H9 (cell line): ENCODE data around the gene TBC1D22A. TPM values are rescaled to one million over a fixed set of nuclear protein-coding genes. Genes with fewer than 3 reads are reported as not detected.

Source experiments
- DNase-seq: peaks from one replicate; pipeline ENCODE4 v3.0.0-alpha.2; 2017
- H2AFZ ChIP-seq: one replicate; pipeline ENCODE4 v1.6.1; 2013; ENCODE audit warnings: mild to moderate bottlenecking, low read length, control low read depth, moderate library complexity
- H2AK5ac ChIP-seq: 2 replicates; pipeline ENCODE4 v1.6.1; 2013; ENCODE audit warnings: low read length, control low read depth, mixed read lengths; ENCODE audit not compliant: insufficient read length
- H2BK120ac ChIP-seq: one replicate; pipeline ENCODE4 v1.6.1; 2013; ENCODE audit warnings: low read depth, mild to moderate bottlenecking, low read length, control low read depth, inconsistent platforms; ENCODE audit not compliant: poor library complexity, severe bottlenecking
- H2BK12ac ChIP-seq: 2 replicates; pipeline ENCODE4 v1.6.1; 2013; ENCODE audit warnings: low read length, control low read depth, mixed read lengths, low read depth; ENCODE audit not compliant: insufficient read length
- H2BK15ac ChIP-seq: 2 replicates; pipeline ENCODE4 v1.6.1; 2013; ENCODE audit warnings: low read depth, low read length, control low read depth
- H2BK20ac ChIP-seq: one replicate; pipeline ENCODE4 v1.6.1; 2013; ENCODE audit warnings: low read depth, mild to moderate bottlenecking, low read length, control low read depth, inconsistent platforms; ENCODE audit not compliant: poor library complexity, severe bottlenecking
- H2BK5ac ChIP-seq: 2 replicates; pipeline ENCODE4 v1.6.1; 2013; ENCODE audit warnings: low read length, control low read depth, mixed read lengths; ENCODE audit not compliant: insufficient read length
- H3K14ac ChIP-seq: 2 replicates; pipeline ENCODE4 v1.6.1; 2013; ENCODE audit warnings: low read length, control low read depth; ENCODE audit not compliant: insufficient read depth
- H3K18ac ChIP-seq: 2 replicates; pipeline ENCODE4 v1.6.1; 2013; ENCODE audit warnings: low read depth, mild to moderate bottlenecking, mixed read lengths, low read length, control low read depth; ENCODE audit not compliant: insufficient read length
- H3K23ac ChIP-seq: 2 replicates; pipeline ENCODE4 v1.6.1; 2013; ENCODE audit warnings: low read length, control low read depth, mixed read lengths, low read depth; ENCODE audit not compliant: insufficient read length
- H3K23me2 ChIP-seq: 2 replicates; pipeline ENCODE4 v1.6.1; 2013; ENCODE audit warnings: low read depth, mild to moderate bottlenecking, mixed read lengths, low read length, control low read depth; ENCODE audit not compliant: insufficient read length, poor library complexity, severe bottlenecking
- H3K27ac ChIP-seq: 2 replicates; pipeline ENCODE4 v1.5.1; 2013; ENCODE audit warnings: low read length, control low read depth, mixed read lengths, low read depth; ENCODE audit not compliant: insufficient read length
- H3K27me3 ChIP-seq: 2 replicates; pipeline ENCODE4 v1.6.1; 2013; ENCODE audit warnings: low read length, control low read depth, inconsistent platforms; ENCODE audit not compliant: insufficient read depth
- H3K4ac ChIP-seq: 2 replicates; pipeline ENCODE4 v1.6.1; 2013; ENCODE audit warnings: low read depth, mild to moderate bottlenecking, control low read depth, inconsistent platforms, low read length, moderate library complexity
- H3K4me1 ChIP-seq: 2 replicates; pipeline ENCODE4 v1.6.1; 2013; ENCODE audit warnings: low read length, control low read depth, inconsistent platforms; ENCODE audit not compliant: insufficient read depth
- H3K4me2 ChIP-seq: 2 replicates; pipeline ENCODE4 v1.6.1; 2013; ENCODE audit warnings: low read length, control low read depth, mixed read lengths; ENCODE audit not compliant: insufficient read length, insufficient read depth
- H3K56ac ChIP-seq: 2 replicates; pipeline ENCODE4 v1.6.1; 2013; ENCODE audit warnings: low read depth, mild to moderate bottlenecking, mixed read lengths, low read length, control low read depth; ENCODE audit not compliant: insufficient read length
- H3K79me1 ChIP-seq: 2 replicates; pipeline ENCODE4 v1.6.1; 2013; ENCODE audit warnings: low read depth, mild to moderate bottlenecking, moderate library complexity, low read length, control low read depth, inconsistent platforms; ENCODE audit not compliant: insufficient read depth, poor library complexity, severe bottlenecking
- H3K79me2 ChIP-seq: 2 replicates; pipeline ENCODE4 v1.6.1; 2013; ENCODE audit warnings: low read length, control low read depth, inconsistent platforms; ENCODE audit not compliant: insufficient read depth
- H3K9ac ChIP-seq: 2 replicates; pipeline ENCODE4 v1.6.1; 2013; ENCODE audit warnings: low read length, control low read depth, mixed read lengths; ENCODE audit not compliant: insufficient read length; ENCODE audit errors: extremely low read depth
- H3K9me3 ChIP-seq: one replicate; pipeline ENCODE4 v1.6.1; 2013; ENCODE audit warnings: low read depth, low read length, inconsistent platforms; ENCODE audit not compliant: control insufficient read depth
- H3T11ph ChIP-seq: one replicate; pipeline ENCODE4 v1.6.1; 2013; ENCODE audit warnings: mild to moderate bottlenecking, low read length, control low read depth, inconsistent platforms
- H4K20me1 ChIP-seq: one replicate; pipeline ENCODE4 v1.6.1; 2013; ENCODE audit not compliant: control insufficient read depth, insufficient read length, insufficient read depth
- H4K5ac ChIP-seq: 2 replicates; pipeline ENCODE4 v1.6.1; 2013; ENCODE audit warnings: low read depth, mild to moderate bottlenecking, mixed read lengths, low read length, control low read depth; ENCODE audit not compliant: insufficient read length
- H4K8ac ChIP-seq: replicated peaks from 2 replicates; pipeline ENCODE4 v1.6.1; 2013; ENCODE audit warnings: low read length, control low read depth, mixed read lengths, low read depth; ENCODE audit not compliant: insufficient read length
- H4K91ac ChIP-seq: 2 replicates; pipeline ENCODE4 v1.6.1; 2013; ENCODE audit warnings: low read depth, mild to moderate bottlenecking, moderate library complexity, mixed read lengths, low read length, control low read depth; ENCODE audit not compliant: insufficient read length
- H3K27ac Mint-ChIP-seq, 3 experiments: 2 replicates in 2 of 3; 3 replicates in 1 of 3; pipeline ENCODE4 v1.8.0; 2020 to 2021; ENCODE audit warnings: mixed read lengths in 3 of 3, mild to moderate bottlenecking in 1 of 3, moderate library complexity in 1 of 3
- H3K27me3 Mint-ChIP-seq: 2 replicates; pipeline ENCODE4 v1.8.0; 2021; ENCODE audit warnings: low read depth, mild to moderate bottlenecking, moderate library complexity, mixed read lengths
- H3K36me3 Mint-ChIP-seq, 3 experiments: 2 replicates in 2 of 3; 3 replicates in 1 of 3; pipeline ENCODE4 v1.8.0; 2020 to 2021; ENCODE audit warnings: low read depth in 3 of 3, mixed read lengths in 3 of 3; ENCODE audit not compliant: insufficient read depth in 1 of 3
- H3K4me1 Mint-ChIP-seq, 2 experiments: 2 replicates each; pipeline ENCODE4 v1.8.0; 2020; ENCODE audit warnings: mixed read lengths in 2 of 2
- H3K4me3 Mint-ChIP-seq, 2 experiments: 2 replicates in 1 of 2; 3 replicates in 1 of 2; pipeline ENCODE4 v1.8.0; 2020 to 2021; ENCODE audit warnings: mild to moderate bottlenecking in 2 of 2, mixed read lengths in 2 of 2, moderate library complexity in 1 of 2
- H3K9me3 Mint-ChIP-seq, 2 experiments: 2 replicates in 1 of 2; 3 replicates in 1 of 2; pipeline ENCODE4 v1.8.0; 2020; ENCODE audit warnings: mild to moderate bottlenecking in 2 of 2, mixed read lengths in 2 of 2, moderate library complexity in 1 of 2
- CTCF ChIP-seq: fragments of 200-600 bp; sonication (generic); conservative IDR thresholded peaks from 3 replicates; pipeline ENCODE4 v1.8.0; 2021; ENCODE audit warnings: antibody characterized with exemption, mild to moderate bottlenecking
- WGBS: extraction: QIAGEN DNeasy Blood & Tissue Kit; methylation state at CpG from one replicate; pipeline ENCODE4 v1.1.7; 2013; ENCODE audit warnings: missing lambda C conversion rate, low lambda C conversion rate, mixed read lengths; ENCODE audit not compliant: insufficient read length; ENCODE audit errors: extremely low coverage; 5-methylcytosine and 5-hydroxymethylcytosine counted together
- total RNA-seq: library from RNA; stranded (reverse); gene quantifications from 2 replicates; pipeline ENCODE4 v1.2.1, GENCODE V29; 2021

TBC1D22A gene
- total RNA-seq, 1 experiment from 2014 or later: 20.8 TPM

DNA sequence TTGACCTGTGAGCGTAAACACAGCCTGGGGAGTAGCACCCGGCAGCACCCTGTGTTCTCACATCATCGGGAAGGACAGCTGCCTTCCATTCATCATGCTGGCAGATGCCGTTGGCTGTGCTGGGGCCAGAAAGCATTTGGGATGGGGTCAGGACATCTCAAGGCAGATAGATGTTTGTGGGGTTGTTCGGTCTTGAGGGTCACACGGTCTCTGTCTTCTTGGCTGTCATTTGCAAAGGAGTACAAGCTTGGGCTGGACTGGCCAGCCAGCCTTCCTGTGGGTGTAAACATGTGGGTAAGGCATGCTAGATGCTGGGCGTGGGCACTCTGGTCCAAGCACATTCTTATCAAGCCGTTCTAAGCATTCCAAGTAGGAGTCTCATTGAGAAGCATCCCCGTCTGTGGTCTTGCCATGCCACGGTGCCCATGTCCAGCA is 81.4 kb downstream of the TBC1D22A start:
- Histone ChIP-seq H3K23me2 (no peaks in the 10 kb centered on the region), H4K8ac (no peak overlapping the region), H3K79me2 (no peaks in the 10 kb centered on the region), H2BK120ac (no peak overlapping the region), H2BK15ac (no peak overlapping the region), H3K56ac (no peak overlapping the region), H3K9me3 (no peaks in the 10 kb centered on the region), H2BK5ac (no peak overlapping the region), H3K4me2 (no peak overlapping the region), H3K4me1 (no peaks in the 10 kb centered on the region), H2BK12ac (no peak overlapping the region), H2AK5ac (no peak overlapping the region), H3K14ac (no peak overlapping the region), H3K79me1 (no peaks in the 10 kb centered on the region), H3K4ac (no peak overlapping the region), H2BK20ac (no peak overlapping the region), H3K23ac (no peak overlapping the region), H3K9ac (no peak overlapping the region), H3K18ac (no peak overlapping the region), H4K91ac (no peak overlapping the region), H4K20me1 (no peaks in the 10 kb centered on the region), H2AFZ (no peak overlapping the region), H3T11ph (no peak overlapping the region), H3K27me3 (no peaks in the 10 kb centered on the region), H4K5ac (no peak overlapping the region), H3K27ac (no peak overlapping the region)
- no peak for DNase-seq
- no peak overlapping the region; a peak in 2 of 7 replicates for H3K27ac Mint-ChIP-seq
- WGBS: no CpG with 5 or more reads among the region's 10 CpGs
- no peak for TF ChIP-seq CTCF
- peaks cover 0 to 8% (median 2%) of the 10 kb centered on the region in 3 experiments; a peak in 4 of 7 replicates for H3K36me3 Mint-ChIP-seq
- no peaks in the 10 kb centered on the region for H3K9me3 Mint-ChIP-seq
- no peaks in the 10 kb centered on the region for H3K27me3 Mint-ChIP-seq
- peaks cover 5 to 7% of the 10 kb centered on the region in 2 experiments for H3K4me1 Mint-ChIP-seq
- H3K4me3 Mint-ChIP-seq: no peak overlapping the region
